ENCODE results near the gene PRDM16.

PRDM16 gene

GRCh38 chr1:3430820-3431219 is 361.8 kb downstream of the PRDM16 start:
- peak overlapping the region; percentile 96 for H3K23ac ChIP-seq (ENCODE audit: low read depth, low read length, poor library complexity)
- DNase-seq (ENCODE audit: low spot score): no peak
- no peak overlapping the region for H3K4ac ChIP-seq (ENCODE audit: low read length)
- no peak overlapping the region for H2BK5ac ChIP-seq (ENCODE audit: low read length)
- peak overlapping the region; percentile 81 for H2BK15ac ChIP-seq (ENCODE audit: low read length)
- H3K4me1 ChIP-seq (ENCODE audit: control insufficient read depth in 2 of 2, insufficient read depth in 1 of 2, low read depth in 1 of 2, low read length in 2 of 2): peaks cover 0 to 4% of the 10 kb centered on the region in 2 donors
- peak overlapping the region; percentile 43 for H4K8ac ChIP-seq (ENCODE audit: low read depth, low read length)
- H3K27ac ChIP-seq (replicated peaks; ENCODE audit: low read length): no peak overlapping the region
- H3K18ac ChIP-seq (ENCODE audit: low read length): peak overlapping the region; percentile 71
- H3K36me3 ChIP-seq (replicated peaks in 1 of 2; ENCODE audit: control insufficient read depth in 2 of 2, insufficient read depth in 2 of 2, low read length in 2 of 2): peaks cover 0 to 8% of the 10 kb centered on the region in 2 donors
- peaks cover 0 to 4% of the 10 kb centered on the region in 2 donors for H3K9me3 ChIP-seq (replicated peaks in 1 of 2; ENCODE audit: control insufficient read depth in 2 of 2, insufficient read depth in 1 of 2, low read depth in 1 of 2, low read length in 2 of 2)
- H2AK5ac ChIP-seq (ENCODE audit: low read depth, low read length): peak overlapping the region; percentile 84
- no peak overlapping the region for H3K4me3 ChIP-seq (ENCODE audit: low read length in 2 of 2)
- peak overlapping the region; percentile 84 for H2BK12ac ChIP-seq (ENCODE audit: low read length)
- H2BK120ac ChIP-seq (ENCODE audit: low read depth, low read length): no peak overlapping the region
- peaks cover 9% of the 10 kb centered on the region for H3K79me1 ChIP-seq (ENCODE audit: low read depth, low read length)
- no peak overlapping the region for H3K4me2 ChIP-seq (ENCODE audit: insufficient read depth, low read length, poor library complexity, severe bottlenecking)
- H4K91ac ChIP-seq (ENCODE audit: low read depth, low read length, poor library complexity): no peak overlapping the region
- no CpG with 5 or more reads among the region's 22 CpGs for WGBS, 2 donors (ENCODE audit: extremely low coverage in 2 of 2, insufficient read length in 2 of 2, insufficient replicate concordance in 1 of 2)
- H3K14ac ChIP-seq (ENCODE audit: low read length): peak overlapping the region; percentile 71
- no peak overlapping the region for H2AFZ ChIP-seq (ENCODE audit: low read length)
- peak overlapping the region; percentile 60 for H3K9ac ChIP-seq (ENCODE audit: low read depth, low read length, poor library complexity)
- peaks cover 0 to 47% (median 0%) of the 10 kb centered on the region in 3 experiments for H3K27me3 ChIP-seq (ENCODE audit: control insufficient read depth in 3 of 3, insufficient read depth in 3 of 3, low read depth in 1 of 3, low read length in 3 of 3)

- no peak for DNase-seq (ENCODE audit: low spot score)
- Histone ChIP-seq H3K36me3 (replicated peaks in 1 of 2; ENCODE audit: control insufficient read depth in 2 of 2, insufficient read depth in 2 of 2, low read length in 2 of 2) (peaks cover 0 to 7% of the 10 kb centered on the region in 2 donors), H2BK15ac (ENCODE audit: low read length) (no peak overlapping the region), H3K9ac (ENCODE audit: low read depth, low read length, poor library complexity) (no peak overlapping the region), H3K4me1 (ENCODE audit: control insufficient read depth in 2 of 2, insufficient read depth in 1 of 2, low read depth in 1 of 2, low read length in 2 of 2) (peaks cover 0 to 4% of the 10 kb centered on the region in 2 donors), H3K18ac (ENCODE audit: low read length) (no peak overlapping the region), H3K4ac (ENCODE audit: low read length) (no peak overlapping the region), H3K27ac (replicated peaks; ENCODE audit: low read length) (no peak overlapping the region), H3K27me3 (ENCODE audit: control insufficient read depth in 3 of 3, insufficient read depth in 3 of 3, low read depth in 1 of 3, low read length in 3 of 3) (peaks cover 0 to 47% (median 0%) of the 10 kb centered on the region in 3 experiments), H3K9me3 (replicated peaks in 1 of 2; ENCODE audit: control insufficient read depth in 2 of 2, insufficient read depth in 1 of 2, low read depth in 1 of 2, low read length in 2 of 2) (peaks cover 0 to 4% of the 10 kb centered on the region in 2 donors), H2BK12ac (ENCODE audit: low read length) (no peak overlapping the region), H4K8ac (ENCODE audit: low read depth, low read length) (no peak overlapping the region), H4K91ac (ENCODE audit: low read depth, low read length, poor library complexity) (no peak overlapping the region), H3K4me3 (ENCODE audit: low read length in 2 of 2) (no peak overlapping the region), H3K14ac (ENCODE audit: low read length) (no peak overlapping the region), H2BK5ac (ENCODE audit: low read length) (no peak overlapping the region), H2AK5ac (ENCODE audit: low read depth, low read length) (no peak overlapping the region), H3K79me1 (ENCODE audit: low read depth, low read length) (peaks cover 9% of the 10 kb centered on the region), H2AFZ (ENCODE audit: low read length) (peak overlapping the region; percentile 24), H3K23ac (ENCODE audit: low read depth, low read length, poor library complexity) (peak overlapping the region; percentile 96), H3K4me2 (ENCODE audit: insufficient read depth, low read length, poor library complexity, severe bottlenecking) (no peak overlapping the region), H2BK120ac (ENCODE audit: low read depth, low read length) (no peak overlapping the region)
- no CpG with 5 or more reads among the region's 12 CpGs for WGBS, 2 donors (ENCODE audit: extremely low coverage in 2 of 2, insufficient read length in 2 of 2, insufficient replicate concordance in 1 of 2)
Observed at GRCh38 chr1:3431266-3431665, 362.3 kb downstream of the PRDM16 start.

GRCh38 chr1:3431686-3432085 is 362.7 kb downstream of the PRDM16 start:
- H3K9me3 ChIP-seq (replicated peaks in 1 of 2; ENCODE audit: control insufficient read depth in 2 of 2, insufficient read depth in 1 of 2, low read depth in 1 of 2, low read length in 2 of 2): peaks cover 0 to 4% of the 10 kb centered on the region in 2 donors
- H3K4me1 ChIP-seq (ENCODE audit: control insufficient read depth in 2 of 2, insufficient read depth in 1 of 2, low read depth in 1 of 2, low read length in 2 of 2): peaks cover 0 to 4% of the 10 kb centered on the region in 2 donors
- no CpG with 5 or more reads among the region's 17 CpGs for WGBS, 2 donors (ENCODE audit: extremely low coverage in 2 of 2, insufficient read length in 2 of 2, insufficient replicate concordance in 1 of 2)
- no peak overlapping the region for H3K27ac ChIP-seq (replicated peaks; ENCODE audit: low read length)
- no peak overlapping the region for H2BK12ac ChIP-seq (ENCODE audit: low read length)
- no peak overlapping the region for H4K91ac ChIP-seq (ENCODE audit: low read depth, low read length, poor library complexity)
- no peak overlapping the region for H2BK120ac ChIP-seq (ENCODE audit: low read depth, low read length)
- peak overlapping the region; percentile 24 for H2AFZ ChIP-seq (ENCODE audit: low read length)
- no peak overlapping the region for H4K8ac ChIP-seq (ENCODE audit: low read depth, low read length)
- H3K4me2 ChIP-seq (ENCODE audit: insufficient read depth, low read length, poor library complexity, severe bottlenecking): no peak overlapping the region
- no peak overlapping the region for H2AK5ac ChIP-seq (ENCODE audit: low read depth, low read length)
- peaks cover 0 to 4% of the 10 kb centered on the region in 2 donors for H3K36me3 ChIP-seq (replicated peaks in 1 of 2; ENCODE audit: control insufficient read depth in 2 of 2, insufficient read depth in 2 of 2, low read length in 2 of 2)
- peaks cover 0 to 47% (median 0%) of the 10 kb centered on the region in 3 experiments for H3K27me3 ChIP-seq (ENCODE audit: control insufficient read depth in 3 of 3, insufficient read depth in 3 of 3, low read depth in 1 of 3, low read length in 3 of 3)
- no peak overlapping the region for H3K23ac ChIP-seq (ENCODE audit: low read depth, low read length, poor library complexity)
- no peak overlapping the region for H2BK15ac ChIP-seq (ENCODE audit: low read length)
- no peak for DNase-seq (ENCODE audit: low spot score)
- peak overlapping the region; percentile 46 for H3K9ac ChIP-seq (ENCODE audit: low read depth, low read length, poor library complexity)
- no peak overlapping the region for H2BK5ac ChIP-seq (ENCODE audit: low read length)
- H3K14ac ChIP-seq (ENCODE audit: low read length): no peak overlapping the region
- H3K4ac ChIP-seq (ENCODE audit: low read length): no peak overlapping the region
- H3K79me1 ChIP-seq (ENCODE audit: low read depth, low read length): peaks cover 9% of the 10 kb centered on the region
- peak overlapping the region; percentile 15 for H3K18ac ChIP-seq (ENCODE audit: low read length)
- no peak overlapping the region for H3K4me3 ChIP-seq (ENCODE audit: low read length in 2 of 2)

GRCh38 chr1:3432306-3432705 is 363.3 kb downstream of the PRDM16 start:
- Histone ChIP-seq H2BK15ac (ENCODE audit: low read length) (no peak overlapping the region), H2BK5ac (ENCODE audit: low read length) (peak overlapping the region; percentile 22), H3K27ac (replicated peaks; ENCODE audit: low read length) (no peak overlapping the region), H3K18ac (ENCODE audit: low read length) (peak overlapping the region; percentile 81), H3K4me3 (ENCODE audit: low read length in 2 of 2) (no peak overlapping the region), H3K27me3 (ENCODE audit: control insufficient read depth in 3 of 3, insufficient read depth in 3 of 3, low read depth in 1 of 3, low read length in 3 of 3) (peaks cover 0 to 43% (median 0%) of the 10 kb centered on the region in 3 experiments), H4K8ac (ENCODE audit: low read depth, low read length) (peak overlapping the region; percentile 76), H3K4me2 (ENCODE audit: insufficient read depth, low read length, poor library complexity, severe bottlenecking) (no peak overlapping the region), H4K91ac (ENCODE audit: low read depth, low read length, poor library complexity) (no peak overlapping the region), H2AFZ (ENCODE audit: low read length) (no peak overlapping the region), H3K9me3 (replicated peaks in 1 of 2; ENCODE audit: control insufficient read depth in 2 of 2, insufficient read depth in 1 of 2, low read depth in 1 of 2, low read length in 2 of 2) (peaks cover under 1 to 4% of the 10 kb centered on the region in 2 donors), H2BK120ac (ENCODE audit: low read depth, low read length) (no peak overlapping the region), H3K23ac (ENCODE audit: low read depth, low read length, poor library complexity) (no peak overlapping the region), H3K4ac (ENCODE audit: low read length) (no peak overlapping the region), H3K36me3 (replicated peaks in 1 of 2; ENCODE audit: control insufficient read depth in 2 of 2, insufficient read depth in 2 of 2, low read length in 2 of 2) (no peaks in the 10 kb centered on the region), H3K14ac (ENCODE audit: low read length) (no peak overlapping the region), H3K9ac (ENCODE audit: low read depth, low read length, poor library complexity) (no peak overlapping the region), H2BK12ac (ENCODE audit: low read length) (no peak overlapping the region), H3K4me1 (ENCODE audit: control insufficient read depth in 2 of 2, insufficient read depth in 1 of 2, low read depth in 1 of 2, low read length in 2 of 2) (peaks cover 0 to 4% of the 10 kb centered on the region in 2 donors), H3K79me1 (ENCODE audit: low read depth, low read length) (peaks cover 9% of the 10 kb centered on the region), H2AK5ac (ENCODE audit: low read depth, low read length) (peak overlapping the region; percentile 61)
- DNase-seq (ENCODE audit: low spot score): no peak
- WGBS, 2 donors (ENCODE audit: extremely low coverage in 2 of 2, insufficient read length in 2 of 2, insufficient replicate concordance in 1 of 2): no CpG with 5 or more reads among the region's 15 CpGs

Measured in neuronal stem cell (in vitro differentiated cells).